DMS79 (cell line): ENCODE data around the gene KCNIP4.
A peak's percentile ranks its signal among the peaks of the same experiment; 100 is the strongest.

Experiments used
- DNase-seq: peaks from one replicate; lab custom pipeline; 2025; lab: John Stamatoyannopoulos, UW

Gene KCNIP4

DNA sequence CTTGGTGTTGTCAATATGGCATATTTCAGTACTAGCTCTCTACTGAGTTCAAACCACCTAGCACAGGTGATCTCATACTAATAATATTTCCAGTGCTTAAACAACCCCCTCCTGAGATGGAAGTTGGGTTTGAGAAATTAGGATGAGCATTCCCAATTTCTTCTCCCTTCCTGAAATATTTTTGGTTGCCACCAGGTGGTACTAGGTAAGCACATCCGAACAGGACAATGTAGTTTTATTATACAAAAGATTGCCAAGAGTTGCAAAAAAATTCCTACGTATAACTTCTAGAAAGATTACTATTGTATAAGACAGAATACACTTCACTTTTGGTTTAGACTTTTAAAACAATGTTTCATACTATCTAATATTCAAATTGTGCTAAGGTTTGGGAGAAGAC is 763.8 kb downstream of the KCNIP4 start:
- no peak for DNase-seq

DNA sequence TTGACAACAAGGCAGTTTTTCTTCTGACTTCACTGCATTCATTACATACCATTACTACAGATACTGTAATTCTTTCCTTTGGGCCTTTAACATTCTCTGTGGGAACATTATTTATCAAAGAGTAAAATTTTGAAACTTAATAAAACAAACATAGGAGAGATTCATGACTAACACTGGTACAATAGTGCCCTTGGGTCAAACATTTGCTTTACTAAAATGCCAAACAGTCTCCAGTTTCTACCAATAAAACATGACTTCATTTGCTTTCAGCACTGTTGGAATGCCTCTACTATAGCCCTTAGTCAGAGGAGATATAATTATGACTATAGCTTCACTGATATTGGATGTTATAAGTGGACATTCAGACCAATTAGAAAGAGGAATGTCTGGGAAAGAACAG is 766.9 kb downstream of the KCNIP4 start:
- DNase-seq = no peak

GRCh38 chr4:21177871-21178270 is 770.7 kb downstream of the KCNIP4 start:
- no peak for DNase-seq

GRCh38 chr4:21177092-21177491 is 771.5 kb downstream of the KCNIP4 start:
- DNase-seq = no peak

DNA sequence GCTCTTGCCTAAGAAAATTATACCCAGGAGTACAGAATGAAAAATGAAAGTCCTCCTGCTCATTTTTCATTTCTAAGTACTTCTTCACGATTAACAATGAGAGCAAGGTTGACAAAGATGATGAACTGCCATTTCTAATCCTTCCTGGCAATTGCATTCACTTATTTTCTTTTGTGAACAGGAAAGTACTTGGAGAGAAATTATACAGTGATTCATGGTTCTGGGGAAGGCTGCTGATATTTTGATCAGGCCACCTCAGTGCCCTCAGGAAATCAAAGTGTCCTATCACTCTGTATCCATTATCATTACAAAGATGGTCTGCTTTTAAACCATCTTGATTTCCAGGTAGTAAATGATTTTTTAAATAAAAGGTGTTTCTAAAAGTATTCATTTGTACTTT is 780.9 kb downstream of the KCNIP4 start:
- no peak for DNase-seq

GRCh38 chr4:21155367-21155766 is 793.2 kb downstream of the KCNIP4 start:
- DNase-seq = no peak

GRCh38 chr4:21139327-21139726 is 809.2 kb downstream of the KCNIP4 start:
- no peak for DNase-seq

DNA sequence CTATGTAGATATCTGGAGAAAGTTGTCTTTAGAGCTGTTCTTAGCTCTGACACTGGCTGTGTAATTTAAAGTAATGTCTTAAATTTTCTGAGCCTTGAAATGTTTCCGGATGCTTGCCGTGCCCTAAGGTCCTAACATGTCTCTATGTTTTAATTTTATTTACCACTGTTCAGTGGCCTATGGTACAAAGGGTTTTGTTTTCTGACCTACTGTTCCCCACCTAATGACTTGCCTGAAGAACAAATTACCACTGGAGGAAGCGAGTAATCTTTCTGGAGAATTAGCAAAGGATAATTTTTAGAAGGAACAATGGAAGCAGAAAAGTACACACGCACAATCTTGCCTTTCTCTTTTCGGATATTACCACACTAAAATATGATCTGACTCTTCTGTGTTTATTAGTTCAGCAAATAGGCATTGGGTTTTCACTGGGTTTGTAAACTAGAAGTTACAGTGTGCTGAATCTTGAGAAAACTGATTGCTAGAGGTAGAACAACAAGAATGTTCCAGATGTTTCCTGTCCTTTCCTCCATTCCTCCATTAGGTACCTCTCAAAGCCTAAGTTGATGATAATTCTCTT is 812.4 kb downstream of the KCNIP4 start:
- no peak for DNase-seq

DNA sequence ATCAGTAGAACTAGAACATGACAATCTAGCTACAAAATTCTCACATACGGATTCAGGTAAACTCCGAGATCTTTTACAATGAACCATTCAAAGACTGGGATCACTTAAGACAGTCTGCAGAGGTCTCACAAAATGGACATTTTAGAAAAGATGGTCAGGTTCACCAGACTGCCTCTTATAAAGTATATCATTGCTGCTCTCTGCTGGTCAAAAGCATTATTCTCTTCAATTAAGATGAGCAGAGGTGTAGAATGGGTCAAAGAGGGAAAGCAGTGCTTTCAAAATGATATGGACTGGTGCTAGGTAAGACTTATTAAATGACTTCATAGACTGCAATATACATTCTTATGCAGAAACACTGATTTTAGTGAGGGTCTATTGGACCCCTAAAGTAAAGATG is 813.6 kb downstream of the KCNIP4 start:
- no peak for DNase-seq

GRCh38 chr4:21130606-21131005 is 818.0 kb downstream of the KCNIP4 start:
- no peak for DNase-seq

DNA sequence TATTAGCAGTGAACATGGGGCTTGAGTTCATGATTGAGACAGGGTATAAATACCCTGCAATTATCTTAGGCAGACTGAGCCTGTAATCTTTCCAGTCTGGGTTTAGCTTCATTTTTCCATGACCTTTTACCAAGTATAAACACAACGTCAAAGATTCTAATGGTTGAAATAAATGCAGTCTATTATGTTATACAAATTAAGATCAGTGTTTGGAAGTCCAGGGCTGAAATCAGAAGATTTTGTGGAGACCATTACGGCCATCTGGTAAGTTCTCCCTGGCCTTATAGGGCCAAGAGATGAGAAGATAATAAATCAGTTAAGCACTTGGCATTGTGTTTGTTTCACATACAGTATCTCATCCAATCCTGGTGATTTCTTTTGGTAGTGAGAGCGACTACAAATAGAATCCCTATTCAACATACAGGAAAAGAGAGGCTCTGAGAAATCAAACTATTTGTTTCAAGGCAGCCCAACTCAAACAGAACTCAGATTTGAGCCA is 822.5 kb downstream of the KCNIP4 start:
- no peak for DNase-seq

- no peak for DNase-seq
Observed at GRCh38 chr4:21118301-21118700, 830.3 kb downstream of the KCNIP4 start.

DNA sequence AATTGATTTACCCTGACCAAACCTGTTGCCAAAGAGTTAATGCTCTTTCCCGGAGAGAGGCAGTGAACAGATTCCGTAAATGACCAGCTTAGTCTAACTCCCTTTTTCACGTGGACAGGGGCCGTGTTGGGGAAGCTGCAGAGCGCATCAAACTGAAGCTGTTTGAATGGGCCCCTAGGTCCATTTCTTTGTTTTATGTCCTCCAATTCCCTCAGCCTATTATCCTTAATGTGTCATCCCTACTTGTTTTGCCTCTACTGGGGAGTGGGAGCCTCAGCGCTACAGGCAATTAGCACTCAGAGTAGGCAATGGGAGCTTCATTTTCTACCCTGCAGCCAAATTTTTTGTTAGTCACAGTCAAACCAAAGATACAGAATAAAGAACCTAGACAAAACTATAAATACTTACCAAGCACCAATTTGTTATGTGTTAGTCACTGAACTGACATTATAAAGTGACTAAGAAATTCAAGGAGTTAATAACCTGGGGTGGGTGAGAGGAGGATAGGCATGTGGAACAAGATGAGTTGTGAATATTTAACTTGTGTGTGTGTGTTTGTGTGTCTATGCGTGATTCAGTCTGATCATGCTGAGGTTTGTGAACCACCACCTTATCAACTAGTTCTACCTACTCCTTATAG is 830.9 kb downstream of the KCNIP4 start:
- no peak for DNase-seq

DNA sequence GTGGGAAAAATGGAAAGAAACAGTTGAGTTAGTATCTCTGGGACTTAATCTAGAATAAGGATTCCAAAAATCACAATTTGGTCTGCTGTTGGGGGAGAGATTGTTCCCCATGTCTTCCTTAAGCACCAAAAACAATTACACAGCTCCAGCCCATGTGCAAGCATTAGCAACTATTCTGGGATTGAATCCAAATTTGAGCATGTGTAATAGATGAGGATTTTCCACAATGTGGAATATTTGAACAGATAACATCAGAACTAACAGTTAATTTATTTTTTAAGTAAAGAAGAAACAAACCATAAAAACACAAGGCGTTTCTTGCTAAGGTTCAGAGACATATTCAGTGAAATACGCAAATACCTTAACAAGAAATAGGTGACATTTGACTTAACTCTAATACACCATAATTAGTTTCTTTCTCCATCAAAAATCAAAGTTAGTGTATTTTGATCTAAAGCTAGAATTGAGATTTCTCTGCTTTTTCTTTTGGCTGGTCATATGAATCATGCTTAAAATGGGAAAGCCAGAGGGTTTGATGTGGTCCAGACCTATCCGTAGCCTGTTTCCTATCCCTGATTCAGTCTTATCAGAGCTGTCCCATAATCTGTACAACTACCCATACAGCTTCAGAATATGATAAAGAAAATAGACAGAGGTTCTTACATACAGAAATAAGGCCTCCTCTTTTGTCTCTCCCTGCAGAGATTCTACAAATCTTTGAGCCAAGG is 834.9 kb downstream of the KCNIP4 start:
- DNase-seq = no peak

- no peak for DNase-seq
Observed at GRCh38 chr4:21102667-21103066, 845.9 kb downstream of the KCNIP4 start.

DNA sequence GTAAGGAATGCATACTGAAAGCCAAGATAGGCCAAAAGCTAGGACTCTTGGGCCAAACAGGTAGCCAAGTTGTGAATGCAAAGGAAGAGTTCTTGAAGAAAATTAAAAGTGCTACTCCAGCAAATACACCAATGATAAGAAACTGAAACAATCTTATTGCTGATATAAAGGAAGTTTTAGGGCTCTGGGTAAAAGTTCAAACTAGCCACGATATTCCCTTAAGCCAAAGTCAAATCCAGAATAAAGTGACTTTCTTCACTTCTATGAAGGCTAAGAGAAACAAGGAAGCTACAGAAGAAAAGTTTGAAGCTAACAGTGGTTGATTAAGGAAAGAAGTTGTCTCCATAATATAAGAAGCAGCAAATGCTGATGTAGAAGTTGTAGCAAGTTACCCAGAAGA is 850.7 kb downstream of the KCNIP4 start:
- no peak for DNase-seq

- no peak for DNase-seq
Observed at GRCh38 chr4:21097026-21097425, 851.5 kb downstream of the KCNIP4 start.

GRCh38 chr4:21092531-21092930 is 856.0 kb downstream of the KCNIP4 start:
- DNase-seq = peak; percentile 24

- no peak for DNase-seq
Observed at GRCh38 chr4:21090094-21090666, 858.4 kb downstream of the KCNIP4 start.

- DNase-seq = no peak
Observed at GRCh38 chr4:21083413-21083812, 865.2 kb downstream of the KCNIP4 start.

DNA sequence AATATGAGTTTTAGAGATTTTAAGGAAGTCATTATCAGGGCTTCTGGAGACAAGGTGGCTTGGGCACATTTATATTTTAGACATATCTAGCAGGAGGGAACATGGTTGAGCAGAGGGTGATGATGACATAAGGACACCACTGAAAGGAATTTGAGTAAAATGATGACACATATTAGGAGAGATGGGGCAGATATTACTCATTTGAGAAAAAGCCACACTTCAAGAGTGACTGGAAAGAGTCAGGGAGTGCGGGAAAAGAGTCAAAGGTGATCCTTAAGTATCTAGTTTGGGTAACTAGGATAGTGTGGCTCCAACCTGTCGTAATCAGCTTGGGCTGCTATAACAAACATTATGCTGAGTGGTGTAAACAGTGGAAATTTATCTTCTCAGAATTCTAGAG is 870.6 kb downstream of the KCNIP4 start:
- DNase-seq = no peak

- no peak for DNase-seq
Observed at GRCh38 chr4:21067351-21067750, 881.2 kb downstream of the KCNIP4 start.

DNA sequence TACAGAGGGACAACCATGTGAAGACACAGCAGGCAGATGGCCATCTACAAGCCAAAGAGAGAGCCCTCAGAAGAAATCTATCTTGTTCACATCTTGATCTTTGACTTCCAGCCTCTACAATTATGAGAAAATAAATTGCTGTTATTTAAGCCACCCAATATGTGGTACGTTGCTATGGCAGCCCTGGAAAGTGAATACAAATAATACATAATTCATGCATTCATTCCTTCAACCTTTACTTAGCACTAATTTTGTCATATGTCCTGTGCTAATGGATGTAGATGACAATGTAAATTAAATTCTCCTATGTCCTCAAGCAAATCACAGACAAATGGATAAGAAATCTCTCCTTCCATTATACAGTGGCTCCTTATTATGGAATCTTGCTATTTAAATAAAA is 886.7 kb downstream of the KCNIP4 start:
- no peak for DNase-seq
